CD4-positive, alpha-beta T cell treated with Interleukin-4 for 4 hours (primary cell): ENCODE results near the gene GPAM.
"Not testable (repeated sequence)": the region's sequence is repeated elsewhere in the genome, so short reads cannot be mapped to it uniquely, and the experiment has no call there.

Experiments
- DNase-seq: peaks from one replicate; pipeline ENCODE4 v3.0.0-alpha.2; 2020

Gene GPAM, protein sequence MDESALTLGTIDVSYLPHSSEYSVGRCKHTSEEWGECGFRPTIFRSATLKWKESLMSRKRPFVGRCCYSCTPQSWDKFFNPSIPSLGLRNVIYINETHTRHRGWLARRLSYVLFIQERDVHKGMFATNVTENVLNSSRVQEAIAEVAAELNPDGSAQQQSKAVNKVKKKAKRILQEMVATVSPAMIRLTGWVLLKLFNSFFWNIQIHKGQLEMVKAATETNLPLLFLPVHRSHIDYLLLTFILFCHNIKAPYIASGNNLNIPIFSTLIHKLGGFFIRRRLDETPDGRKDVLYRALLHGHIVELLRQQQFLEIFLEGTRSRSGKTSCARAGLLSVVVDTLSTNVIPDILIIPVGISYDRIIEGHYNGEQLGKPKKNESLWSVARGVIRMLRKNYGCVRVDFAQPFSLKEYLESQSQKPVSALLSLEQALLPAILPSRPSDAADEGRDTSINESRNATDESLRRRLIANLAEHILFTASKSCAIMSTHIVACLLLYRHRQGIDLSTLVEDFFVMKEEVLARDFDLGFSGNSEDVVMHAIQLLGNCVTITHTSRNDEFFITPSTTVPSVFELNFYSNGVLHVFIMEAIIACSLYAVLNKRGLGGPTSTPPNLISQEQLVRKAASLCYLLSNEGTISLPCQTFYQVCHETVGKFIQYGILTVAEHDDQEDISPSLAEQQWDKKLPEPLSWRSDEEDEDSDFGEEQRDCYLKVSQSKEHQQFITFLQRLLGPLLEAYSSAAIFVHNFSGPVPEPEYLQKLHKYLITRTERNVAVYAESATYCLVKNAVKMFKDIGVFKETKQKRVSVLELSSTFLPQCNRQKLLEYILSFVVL

DNA sequence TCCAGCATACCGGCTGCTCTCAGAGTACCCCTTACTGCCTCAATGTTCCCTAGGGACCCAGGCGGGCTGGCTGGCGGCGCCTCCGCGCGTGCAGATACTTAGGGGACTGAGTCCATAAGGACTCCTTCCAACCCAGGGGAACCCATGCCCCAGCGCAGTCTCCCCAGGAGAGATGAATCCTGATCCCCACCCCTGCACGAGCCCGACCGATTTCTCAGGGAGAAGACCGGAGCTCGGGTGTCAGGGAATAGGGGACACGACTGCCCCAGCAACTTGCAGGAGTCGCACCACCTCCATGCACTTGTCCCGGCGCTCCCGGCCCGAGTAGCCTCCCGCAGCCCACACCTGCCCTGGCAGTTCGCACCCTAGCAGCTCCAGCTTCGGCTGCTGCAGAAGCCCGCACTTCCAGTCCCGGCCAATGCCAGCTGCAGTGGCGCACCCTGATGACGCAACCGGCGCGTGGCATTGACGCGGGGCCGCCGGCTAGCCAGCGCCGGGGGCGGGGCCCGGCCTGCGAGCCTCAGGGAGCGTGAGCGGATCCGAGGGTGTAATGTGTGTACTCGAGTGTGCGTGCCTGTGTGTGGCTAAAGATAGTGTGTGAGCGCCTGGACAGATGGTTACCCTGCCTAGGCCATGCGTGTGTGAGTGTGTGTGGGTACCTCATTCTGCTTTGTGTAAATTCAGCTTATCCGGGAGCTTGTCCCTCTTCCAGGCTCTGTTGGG is at the start of gene GPAM:
GPAM (minus strand) TSS at position 437 of the 723 bp plus-strand sequence. CDS start 1,981 bp downstream, outside the sequence.
- DNase-seq: peak; percentile 95

DNA sequence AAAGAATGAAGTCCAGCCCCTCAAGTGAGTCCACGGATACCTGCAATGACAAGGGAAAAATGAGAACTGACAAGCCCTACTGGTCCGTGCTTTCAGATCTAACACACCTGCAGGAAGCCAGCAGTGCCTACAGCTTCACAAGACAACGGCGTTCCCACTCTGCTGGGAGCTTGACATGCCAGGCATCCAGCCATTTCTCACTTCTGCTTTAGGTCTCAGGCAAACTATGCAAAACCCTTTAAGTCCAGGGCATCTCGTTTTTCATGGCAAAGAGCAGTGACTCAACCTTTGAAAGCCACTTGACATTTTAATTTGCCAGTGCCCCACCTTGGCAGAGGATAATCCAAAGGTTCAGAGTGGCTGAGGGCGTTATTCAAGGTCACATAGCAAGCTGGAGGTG is 49.1 kb upstream of the GPAM start:
- no peak for DNase-seq

DNA sequence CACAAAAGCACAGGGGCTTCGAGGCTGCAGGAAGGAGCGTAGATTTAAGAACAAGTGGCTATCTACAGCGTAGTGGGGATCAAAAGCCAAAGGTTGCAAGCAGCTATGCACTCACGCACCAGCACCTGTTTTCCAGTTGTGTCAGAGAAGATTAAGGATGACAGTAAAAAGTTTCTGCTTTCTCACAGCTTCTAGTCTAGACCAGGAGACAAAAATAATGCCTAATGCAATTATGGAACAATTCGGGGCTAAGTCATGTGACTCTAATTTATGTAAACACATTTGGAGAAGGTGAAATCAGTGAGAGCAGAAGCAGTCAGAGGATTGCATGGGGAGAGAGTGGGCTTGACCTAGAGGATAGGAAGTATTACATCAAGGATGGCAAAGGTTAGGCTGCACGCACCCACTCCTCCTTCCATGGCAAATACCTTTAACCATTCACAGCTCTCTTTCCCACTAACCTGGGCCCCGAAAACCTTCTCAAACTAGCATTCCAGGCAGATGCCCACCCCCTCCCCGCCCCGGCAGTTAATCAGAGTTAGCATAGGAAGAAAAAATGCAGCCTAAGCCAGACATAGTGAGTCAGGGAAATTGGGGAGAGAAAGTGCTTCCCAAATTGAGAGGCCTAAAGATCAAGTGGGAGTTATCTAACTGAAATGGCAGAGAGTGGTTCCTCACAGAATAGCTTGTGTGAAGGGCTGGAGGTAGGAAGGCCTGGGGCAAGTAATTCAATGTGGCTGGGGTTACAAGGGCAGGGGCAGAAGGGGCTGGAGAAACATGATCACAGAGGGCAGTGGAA is 48.2 kb upstream of the GPAM start:
- DNase-seq: no peak

DNA sequence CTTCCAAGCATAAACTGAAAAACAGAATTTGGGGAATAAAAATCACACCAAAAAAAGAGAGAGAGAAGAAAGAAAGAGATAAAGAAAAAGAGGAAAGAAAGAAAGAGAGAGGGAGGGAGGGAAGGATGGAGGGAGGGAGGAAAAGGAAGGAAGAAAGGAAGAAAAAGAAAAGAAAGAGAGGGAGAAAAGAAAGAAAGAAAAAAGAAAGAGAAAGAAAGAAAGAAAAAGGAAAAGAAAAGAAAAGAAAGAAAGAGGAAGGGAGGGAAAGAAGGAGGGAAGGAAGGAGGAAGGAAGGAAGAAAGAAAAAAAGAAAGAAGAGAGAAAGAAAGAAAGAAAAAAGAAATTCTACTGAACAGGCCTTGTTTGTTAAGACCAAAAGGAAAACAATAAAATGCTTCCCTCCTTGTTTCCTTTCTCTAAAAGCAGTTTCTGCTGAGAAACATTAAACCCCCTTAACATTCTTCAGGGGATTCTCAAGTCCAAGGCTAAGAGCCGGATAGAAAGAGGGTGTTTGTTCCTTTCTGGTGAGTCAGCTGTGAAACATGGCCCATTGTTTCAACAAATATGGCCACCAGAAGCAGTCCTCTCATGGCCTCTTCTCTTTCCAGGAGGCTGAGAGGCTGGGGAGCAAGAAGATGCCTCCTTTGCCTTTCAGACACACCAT is 46.9 kb upstream of the GPAM start:
- no peak for DNase-seq

DNA sequence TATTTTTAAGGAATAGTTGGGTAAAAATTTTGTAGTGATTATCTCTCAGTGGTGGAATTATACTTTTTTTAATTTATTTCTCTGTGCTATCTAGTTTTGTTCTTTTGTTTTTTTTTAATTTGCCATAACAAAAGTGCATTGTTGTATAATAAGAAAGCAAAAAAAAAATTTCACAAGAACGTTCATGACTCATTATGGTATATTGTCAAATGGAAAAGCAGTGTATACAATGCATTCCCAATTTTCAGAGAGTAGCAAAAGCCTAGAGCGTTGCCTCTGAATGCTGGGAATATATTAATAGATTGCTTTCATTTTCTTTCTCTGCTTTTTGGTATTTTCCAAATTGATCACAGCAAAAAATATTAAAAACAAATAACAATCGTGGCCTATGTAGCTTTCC is 46.3 kb upstream of the GPAM start:
- no peak for DNase-seq

DNA sequence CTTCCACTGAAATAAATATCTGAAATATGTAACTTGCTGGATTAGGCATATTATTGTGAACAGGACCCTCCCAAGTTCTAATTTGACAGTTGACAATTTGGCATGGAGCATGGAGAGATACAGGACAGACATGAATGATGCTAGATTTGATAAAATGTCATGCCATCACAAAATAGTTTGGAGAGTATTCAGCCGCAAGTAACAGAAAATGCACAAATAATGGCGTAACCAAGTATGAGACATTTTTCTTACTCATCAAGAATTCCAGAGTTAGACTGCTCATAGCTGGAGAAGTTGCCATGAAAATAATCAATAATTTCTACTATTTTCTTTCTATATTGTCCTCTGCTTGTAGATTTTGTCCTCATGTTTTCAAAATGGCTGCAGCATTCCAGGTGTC is 45.5 kb upstream of the GPAM start:
- DNase-seq: no peak

DNA sequence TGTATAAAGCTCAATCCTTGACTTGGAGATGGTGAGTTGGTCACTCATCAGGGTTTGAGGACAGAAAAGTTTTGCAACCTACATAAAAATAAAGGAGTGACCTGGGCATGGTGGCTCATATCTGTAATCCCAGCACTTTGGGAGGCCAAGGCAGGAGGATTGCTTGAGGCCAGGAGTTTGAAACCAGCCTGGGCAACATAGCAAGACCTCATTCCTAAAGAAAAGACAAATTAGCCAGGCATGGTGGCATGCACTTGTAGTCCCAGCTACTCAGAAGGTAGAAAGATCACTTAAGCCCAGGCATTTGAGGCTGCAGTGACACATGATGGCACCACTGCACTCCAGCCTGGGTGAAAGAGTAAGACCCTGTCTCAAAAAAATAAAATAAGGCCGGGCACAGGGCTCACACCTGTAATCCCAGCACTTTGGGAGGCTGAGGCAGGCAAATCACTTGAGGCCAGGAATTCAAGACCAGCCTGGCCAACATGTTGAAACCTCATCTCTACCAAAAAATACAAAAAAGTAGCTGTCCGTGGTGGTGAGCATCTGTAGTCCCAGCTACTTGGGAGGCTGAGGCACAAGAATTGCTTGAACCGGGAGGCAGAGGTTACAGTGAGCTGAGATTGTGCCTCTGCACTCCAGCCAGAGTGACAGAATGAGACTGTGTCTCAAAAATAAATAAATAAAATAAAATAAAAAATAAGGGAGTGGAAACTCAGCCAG is 45.0 kb upstream of the GPAM start:
- not testable (repeated sequence) for DNase-seq

DNA sequence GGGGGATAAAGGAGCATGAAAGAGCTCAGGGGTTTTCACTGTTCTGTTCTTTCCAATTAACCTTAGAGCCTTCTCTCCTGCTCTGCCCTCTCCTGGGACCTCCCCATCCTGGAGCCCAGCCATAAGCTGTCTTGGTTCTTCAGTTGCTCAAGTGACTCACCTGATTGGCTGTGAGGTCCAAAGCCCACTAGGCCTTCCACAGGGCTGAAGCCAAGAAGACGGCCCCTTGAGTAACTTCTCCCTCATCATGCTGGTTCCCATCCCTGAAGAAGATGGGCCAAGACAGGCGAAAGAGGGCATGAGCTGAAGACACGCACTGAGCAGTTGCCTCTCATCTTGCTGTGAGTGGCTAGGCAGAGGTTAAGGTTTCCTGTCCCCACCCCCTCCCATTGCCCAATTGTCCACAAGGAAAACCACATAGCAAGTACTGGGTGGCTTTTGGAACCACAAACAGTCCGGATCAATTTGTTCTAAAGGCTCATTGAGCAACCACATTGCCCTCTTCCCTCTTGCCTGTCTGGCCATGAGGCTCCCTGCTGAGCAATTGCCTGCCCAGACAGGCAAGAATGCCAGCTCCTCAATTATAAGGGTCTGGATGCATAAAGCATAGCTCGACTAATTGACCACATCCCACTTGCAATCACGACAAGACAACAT is 43.9 kb upstream of the GPAM start:
- DNase-seq: no peak

DNA sequence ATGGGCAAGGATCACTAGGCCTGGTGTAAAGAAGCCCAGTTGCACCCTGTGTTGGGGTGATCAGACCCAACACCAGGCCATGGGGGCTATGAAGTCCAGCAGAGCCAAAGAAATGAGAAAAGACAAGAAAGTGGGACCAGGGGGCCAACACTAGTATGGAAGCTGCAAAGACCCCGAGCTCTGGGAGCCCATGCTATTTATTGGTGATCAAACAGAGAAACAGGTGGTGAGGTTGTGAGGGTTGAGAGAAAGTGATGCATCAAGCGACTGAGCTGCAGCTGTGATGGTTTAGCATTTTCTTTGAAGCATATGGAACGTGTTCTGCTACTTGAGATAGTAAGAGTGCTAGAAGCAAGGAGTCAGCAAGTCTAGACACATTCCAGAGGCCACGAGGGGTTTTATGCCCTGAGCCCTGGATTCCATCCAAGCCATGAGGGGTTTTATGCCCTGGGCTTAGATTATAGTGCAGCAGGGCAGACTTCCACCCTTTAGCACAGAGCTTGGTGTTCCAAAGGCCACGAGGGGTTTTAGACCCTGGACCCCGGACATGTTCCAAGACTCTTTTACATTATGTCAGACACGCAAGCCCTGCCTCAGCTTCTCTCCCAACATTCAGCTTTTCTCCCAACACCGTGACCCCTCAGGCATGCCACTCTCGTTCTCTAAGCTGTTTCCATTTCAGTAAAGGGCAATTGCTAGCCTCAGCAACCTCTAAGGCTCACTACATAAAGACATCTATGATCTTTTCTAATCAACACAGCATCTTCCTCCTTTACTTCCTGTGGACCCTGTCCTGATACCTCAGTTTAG is 43.1 kb upstream of the GPAM start:
- DNase-seq: no peak

DNA sequence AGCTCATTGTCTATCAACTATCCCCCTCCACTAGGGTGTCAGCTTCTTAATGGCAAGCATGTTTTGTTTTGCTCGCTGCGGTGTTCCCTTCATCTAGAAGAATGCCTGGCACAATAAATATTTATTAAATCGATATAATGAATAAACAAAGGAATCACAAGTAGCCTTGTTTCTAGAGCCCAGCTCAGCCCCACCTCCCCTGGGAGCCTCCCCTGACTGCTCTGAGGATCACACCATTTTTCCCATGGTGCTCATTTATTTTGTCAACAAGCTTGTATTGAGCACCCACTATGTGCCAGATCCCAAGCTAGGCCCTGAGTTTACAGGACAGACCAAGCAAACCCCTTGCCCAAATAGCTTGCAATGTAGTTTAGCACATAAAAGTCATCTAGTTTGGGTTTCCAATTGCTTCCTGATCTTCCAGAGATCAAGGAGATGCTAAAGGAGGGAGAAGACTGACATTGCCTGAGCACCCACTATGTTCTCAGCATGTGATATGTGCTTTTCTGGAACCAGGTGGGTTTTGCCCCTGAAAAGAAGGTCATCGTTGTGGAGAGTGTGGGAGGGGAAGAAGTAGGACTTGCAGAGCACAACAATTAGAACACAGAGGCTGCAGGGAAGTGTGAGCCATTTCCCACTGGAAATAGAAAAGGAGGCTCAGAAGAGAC is 42.3 kb upstream of the GPAM start:
- DNase-seq: no peak

DNA sequence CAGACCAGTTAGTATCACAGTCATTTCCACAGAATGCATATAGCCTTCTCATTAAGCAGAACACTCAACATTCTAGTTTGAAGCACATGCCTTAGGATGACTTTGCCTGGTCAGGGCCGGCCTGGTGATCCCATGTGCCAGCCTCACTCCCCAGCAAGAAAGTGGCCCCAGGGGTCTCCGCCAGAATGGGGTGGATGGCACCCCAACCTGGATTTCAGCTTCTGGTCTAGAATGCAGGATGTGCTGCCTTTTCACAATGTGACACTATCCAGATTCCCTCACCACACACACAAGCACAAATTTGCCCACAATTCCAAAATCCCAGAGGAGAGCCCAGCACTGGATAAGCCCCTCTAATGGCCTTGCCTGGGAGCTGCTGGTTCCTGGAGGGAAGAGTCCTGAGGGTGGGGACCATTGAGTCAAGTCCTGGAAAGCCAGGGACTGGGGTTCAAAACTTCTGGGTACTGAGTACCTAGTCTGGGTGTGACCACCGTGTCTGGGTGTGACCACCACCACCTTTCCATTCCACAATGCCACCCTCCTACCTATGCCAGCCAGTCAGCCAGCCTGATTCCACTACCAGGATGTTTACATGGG is 41.5 kb upstream of the GPAM start:
- DNase-seq: no peak

DNA sequence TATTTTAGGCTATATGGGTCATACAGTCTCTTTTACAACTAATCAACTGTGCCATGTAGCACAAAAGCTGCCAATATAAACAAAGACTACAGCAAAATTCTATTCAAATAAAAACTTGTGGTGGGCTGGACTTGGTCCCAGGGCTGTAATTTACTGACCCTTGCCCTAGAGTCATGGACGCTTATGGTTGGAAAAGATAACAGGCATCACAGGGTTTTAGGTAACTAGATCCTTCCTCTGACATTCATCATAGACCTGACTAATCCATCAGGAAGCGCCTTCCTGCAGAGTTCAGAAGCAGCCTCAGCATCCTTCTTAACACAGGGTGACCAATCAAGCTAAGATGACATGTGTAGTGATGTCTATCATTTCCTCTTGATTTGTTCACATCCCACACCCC is 40.2 kb upstream of the GPAM start:
- no peak for DNase-seq

DNA sequence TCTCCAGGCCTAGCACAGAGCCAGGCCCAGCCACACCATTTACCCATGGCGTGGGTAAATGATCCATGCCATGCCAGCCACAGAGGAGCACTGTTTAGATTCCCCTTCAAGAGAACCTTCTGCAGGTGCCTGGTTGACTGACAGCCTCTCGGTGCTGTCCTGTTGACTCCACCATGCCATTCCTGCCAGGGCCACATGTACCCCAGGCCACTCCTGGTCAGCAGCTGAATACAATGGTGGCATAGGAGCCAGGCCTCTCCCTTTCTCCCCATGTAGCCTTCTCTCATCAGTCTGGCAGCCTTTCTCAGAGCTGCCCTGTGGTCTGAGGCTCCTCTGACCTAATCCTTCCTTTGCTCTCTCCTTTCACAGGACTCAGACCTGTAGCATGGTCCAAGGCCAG is 39.2 kb upstream of the GPAM start:
- DNase-seq: no peak

DNA sequence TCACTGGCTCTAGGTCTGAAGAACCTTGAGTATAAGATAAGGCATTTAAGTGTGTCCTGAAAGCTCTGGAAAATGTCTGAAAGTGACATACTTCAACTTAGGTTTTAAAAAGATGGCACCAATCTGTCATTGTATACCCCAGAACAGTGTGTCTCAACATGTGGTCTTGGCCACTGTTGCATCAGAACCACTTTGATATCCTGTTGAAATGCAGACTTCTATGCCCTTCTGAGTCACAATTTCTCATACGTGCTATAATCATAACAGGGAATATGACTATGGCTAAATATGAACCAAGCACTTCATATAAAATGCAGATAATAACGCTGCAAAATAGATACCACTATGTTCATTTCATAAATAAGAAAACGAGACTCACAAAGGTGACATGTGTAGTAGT is 38.0 kb upstream of the GPAM start:
- no peak for DNase-seq

DNA sequence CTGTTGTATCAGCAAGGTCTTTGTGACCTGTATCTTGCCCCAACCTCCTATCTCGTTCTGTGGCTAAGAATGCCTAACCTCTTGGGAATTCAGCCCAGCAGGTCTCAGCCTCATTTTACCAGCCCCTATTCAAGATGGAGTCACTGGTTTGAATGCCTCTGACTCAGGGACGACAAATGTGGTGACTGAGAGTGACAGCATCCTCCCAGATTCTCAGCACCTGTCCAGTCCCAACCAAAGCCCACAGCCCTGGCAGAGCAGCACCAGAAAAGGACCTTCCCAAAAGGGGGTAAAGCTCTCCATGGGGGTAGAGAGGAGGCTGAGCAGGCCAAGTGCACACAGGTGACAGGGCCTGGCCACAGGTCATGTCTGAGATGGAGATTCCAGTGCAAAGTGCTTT is 35.4 kb upstream of the GPAM start:
- no peak for DNase-seq

DNA sequence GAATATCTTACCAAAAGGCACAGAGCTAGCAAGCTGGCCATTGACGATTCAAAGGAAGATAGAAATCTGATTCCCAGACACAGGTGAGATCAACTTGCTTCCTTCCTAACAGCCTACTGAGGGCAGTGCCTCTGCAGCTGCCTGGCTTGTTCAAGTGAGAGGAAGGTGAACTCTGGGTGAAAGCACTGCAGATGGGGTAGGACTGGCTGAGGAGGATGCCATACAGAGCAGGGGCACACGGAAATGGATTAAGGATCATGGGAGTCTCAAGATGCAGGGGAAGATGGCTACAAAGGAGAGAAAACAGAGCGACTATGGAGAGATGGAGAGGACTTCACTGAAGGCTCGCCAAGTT is 34.4 kb upstream of the GPAM start:
- no peak for DNase-seq

DNA sequence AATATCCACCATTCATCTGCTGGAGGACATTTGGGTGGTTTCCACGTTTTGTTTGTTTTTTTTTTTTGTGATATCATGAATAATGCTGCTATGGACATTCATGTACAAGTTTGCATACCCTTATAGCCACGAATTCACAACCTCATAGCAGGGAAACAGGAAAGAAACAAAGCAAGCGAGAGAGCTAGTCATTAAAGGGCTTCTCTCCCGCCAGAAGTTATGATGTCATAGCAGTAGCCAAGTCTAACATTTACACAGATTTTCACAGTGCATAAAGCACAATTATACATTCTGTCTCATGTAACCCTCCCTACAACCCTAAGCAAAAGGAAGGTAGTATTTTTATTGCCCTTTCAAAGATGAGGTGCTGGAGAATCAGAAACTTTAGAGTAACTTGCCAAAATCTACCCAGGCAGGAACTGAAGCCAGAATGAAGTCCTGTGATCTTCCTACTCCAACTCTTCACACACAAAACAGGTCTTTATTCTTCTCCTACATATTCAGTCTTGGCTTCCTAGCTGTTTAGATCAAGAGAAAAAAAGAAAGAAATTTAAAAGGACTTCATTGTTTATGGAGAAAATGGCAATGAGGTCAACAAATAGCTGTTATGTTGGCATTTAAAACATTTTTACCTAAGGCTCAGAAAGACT is 33.9 kb upstream of the GPAM start:
- no peak for DNase-seq

DNA sequence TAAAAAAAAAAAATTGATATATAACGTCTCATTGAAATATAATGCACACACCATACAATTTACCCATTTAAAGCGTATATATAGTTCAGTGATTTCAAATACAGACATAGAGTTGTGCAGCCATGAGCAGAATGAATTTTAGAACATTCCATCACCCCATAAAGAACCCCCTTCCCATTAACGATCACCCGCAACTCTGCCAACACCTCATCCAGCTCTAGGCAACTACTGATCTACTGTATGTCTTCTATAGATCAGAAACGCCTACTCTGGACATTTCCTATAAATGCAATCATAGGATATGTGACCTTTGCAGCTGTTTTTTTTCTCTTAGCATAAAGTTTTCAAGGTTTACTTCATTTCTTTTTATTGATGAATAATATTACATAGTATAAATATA is 33.4 kb upstream of the GPAM start:
- DNase-seq: no peak

DNA sequence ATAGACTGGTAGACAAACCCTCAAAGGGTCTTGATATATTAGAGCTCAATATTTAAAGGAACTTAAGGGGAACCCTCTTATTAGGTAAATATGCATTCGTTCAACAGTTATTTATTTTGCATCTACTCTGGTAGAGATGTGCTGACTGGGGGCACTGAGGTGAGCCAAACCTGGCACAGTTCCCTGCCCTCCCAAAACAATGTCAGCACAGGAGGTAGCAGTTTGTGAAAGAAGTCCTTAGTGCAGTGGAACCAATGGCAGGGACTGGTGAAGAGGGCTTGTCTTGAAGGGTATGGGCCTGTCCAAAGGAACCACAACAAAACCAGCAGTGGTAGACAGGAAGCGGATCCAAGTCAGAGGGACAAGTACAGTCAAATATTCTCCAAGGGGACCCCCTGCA is 32.6 kb upstream of the GPAM start:
- no peak for DNase-seq
